Measurements from ENCODE around the gene ENTR1. TPM values are rescaled to one million over a fixed set of nuclear protein-coding genes. Genes with fewer than 3 reads are reported as not detected.

ENTR1 gene
- total and polyA plus RNA-seq, 2 of the 13 experiments (the other 11 are each of a cell fraction or from before 2014, with no cell fraction given), result 70.1 to 76.4 TPM

- TF ChIP-seq, protein P1, sequence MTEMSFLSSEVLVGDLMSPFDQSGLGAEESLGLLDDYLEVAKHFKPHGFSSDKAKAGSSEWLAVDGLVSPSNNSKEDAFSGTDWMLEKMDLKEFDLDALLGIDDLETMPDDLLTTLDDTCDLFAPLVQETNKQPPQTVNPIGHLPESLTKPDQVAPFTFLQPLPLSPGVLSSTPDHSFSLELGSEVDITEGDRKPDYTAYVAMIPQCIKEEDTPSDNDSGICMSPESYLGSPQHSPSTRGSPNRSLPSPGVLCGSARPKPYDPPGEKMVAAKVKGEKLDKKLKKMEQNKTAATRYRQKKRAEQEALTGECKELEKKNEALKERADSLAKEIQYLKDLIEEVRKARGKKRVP (CRISPR knock-in tag; IDR thresholded peaks at IDR 0.05), result peak in 1 of 2 experiments; percentile 50; a peak in 2 of 4 replicates
- TF ChIP-seq, protein P2, sequence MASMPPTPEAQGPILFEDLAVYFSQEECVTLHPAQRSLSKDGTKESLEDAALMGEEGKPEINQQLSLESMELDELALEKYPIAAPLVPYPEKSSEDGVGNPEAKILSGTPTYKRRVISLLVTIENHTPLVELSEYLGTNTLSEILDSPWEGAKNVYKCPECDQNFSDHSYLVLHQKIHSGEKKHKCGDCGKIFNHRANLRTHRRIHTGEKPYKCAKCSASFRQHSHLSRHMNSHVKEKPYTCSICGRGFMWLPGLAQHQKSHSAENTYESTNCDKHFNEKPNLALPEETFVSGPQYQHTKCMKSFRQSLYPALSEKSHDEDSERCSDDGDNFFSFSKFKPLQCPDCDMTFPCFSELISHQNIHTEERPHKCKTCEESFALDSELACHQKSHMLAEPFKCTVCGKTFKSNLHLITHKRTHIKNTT (CRISPR knock-in tag; IDR thresholded peaks at IDR 0.05), result no peak
- TF ChIP-seq ATF7-NPFF (CRISPR knock-in tag; IDR thresholded peaks at IDR 0.05; ENCODE audit: low read depth), result 0 out of 2 replicates have a peak, but pooled peaks have one; percentile 33
- no peak for TF ChIP-seq MIER2 (CRISPR knock-in tag; IDR thresholded peaks at IDR 0.05)
- peak; percentile 46; the same call in 1 of the 2 replicates for TF ChIP-seq ARNT2 (CRISPR knock-in tag; IDR thresholded peaks at IDR 0.05; ENCODE audit: low read depth)
- 0 out of 2 replicates have a peak, but pooled peaks have one; percentile 58 for TF ChIP-seq DZIP1 (CRISPR knock-in tag; IDR thresholded peaks at IDR 0.05)
- no peak for TF ChIP-seq LCORL (IDR thresholded peaks at IDR 0.05)
- TF ChIP-seq LCORL (CRISPR knock-in tag; IDR thresholded peaks at IDR 0.05), result no peak
- no peak for TF ChIP-seq SNAI1 (CRISPR knock-in tag; IDR thresholded peaks at IDR 0.05; ENCODE audit: borderline replicate concordance)
- TF ChIP-seq ZNF605 (CRISPR knock-in tag; IDR thresholded peaks at IDR 0.05), result 0 out of 2 replicates have a peak, but pooled peaks have one; percentile 53
- peak; percentile 48; the same call in 1 of the 2 replicates for TF ChIP-seq HDAC1 (CRISPR knock-in tag; IDR thresholded peaks at IDR 0.05)
- TF ChIP-seq, protein P3, sequence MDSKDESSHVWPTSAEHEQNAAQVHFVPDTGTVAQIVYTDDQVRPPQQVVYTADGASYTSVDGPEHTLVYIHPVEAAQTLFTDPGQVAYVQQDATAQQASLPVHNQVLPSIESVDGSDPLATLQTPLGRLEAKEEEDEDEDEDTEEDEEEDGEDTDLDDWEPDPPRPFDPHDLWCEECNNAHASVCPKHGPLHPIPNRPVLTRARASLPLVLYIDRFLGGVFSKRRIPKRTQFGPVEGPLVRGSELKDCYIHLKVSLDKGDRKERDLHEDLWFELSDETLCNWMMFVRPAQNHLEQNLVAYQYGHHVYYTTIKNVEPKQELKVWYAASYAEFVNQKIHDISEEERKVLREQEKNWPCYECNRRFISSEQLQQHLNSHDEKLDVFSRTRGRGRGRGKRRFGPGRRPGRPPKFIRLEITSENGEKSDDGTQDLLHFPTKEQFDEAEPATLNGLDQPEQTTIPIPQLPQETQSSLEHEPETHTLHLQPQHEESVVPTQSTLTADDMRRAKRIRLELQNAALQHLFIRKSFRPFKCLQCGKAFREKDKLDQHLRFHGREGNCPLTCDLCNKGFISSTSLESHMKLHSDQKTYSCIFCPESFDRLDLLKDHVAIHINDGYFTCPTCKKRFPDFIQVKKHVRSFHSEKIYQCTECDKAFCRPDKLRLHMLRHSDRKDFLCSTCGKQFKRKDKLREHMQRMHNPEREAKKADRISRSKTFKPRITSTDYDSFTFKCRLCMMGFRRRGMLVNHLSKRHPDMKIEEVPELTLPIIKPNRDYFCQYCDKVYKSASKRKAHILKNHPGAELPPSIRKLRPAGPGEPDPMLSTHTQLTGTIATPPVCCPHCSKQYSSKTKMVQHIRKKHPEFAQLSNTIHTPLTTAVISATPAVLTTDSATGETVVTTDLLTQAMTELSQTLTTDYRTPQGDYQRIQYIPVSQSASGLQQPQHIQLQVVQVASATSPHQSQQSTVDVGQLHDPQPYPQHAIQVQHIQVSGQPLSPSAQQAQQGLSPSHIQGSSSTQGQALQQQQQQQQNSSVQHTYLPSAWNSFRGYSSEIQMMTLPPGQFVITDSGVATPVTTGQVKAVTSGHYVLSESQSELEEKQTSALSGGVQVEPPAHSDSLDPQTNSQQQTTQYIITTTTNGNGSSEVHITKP (CRISPR knock-in tag; IDR thresholded peaks at IDR 0.05; ENCODE audit: low read depth), result no peak
- no peak for TF ChIP-seq ZNF570 (CRISPR knock-in tag; IDR thresholded peaks at IDR 0.05; ENCODE audit: borderline replicate concordance)
- TF ChIP-seq ETS1 (CRISPR knock-in tag; IDR thresholded peaks at IDR 0.05), result no peak
- no peak for TF ChIP-seq NCOR1 (IDR thresholded peaks at IDR 0.05; ENCODE audit: borderline replicate concordance, low read length)
- no peak; the same call in 1 of the 2 replicates for TF ChIP-seq GATAD2A (CRISPR knock-in tag; IDR thresholded peaks at IDR 0.05)
- peak; percentile 67; the same call in 1 of the 2 replicates for TF ChIP-seq SPEN (CRISPR knock-in tag; IDR thresholded peaks at IDR 0.05; ENCODE audit: low read depth)
- TF ChIP-seq DMAP1 (CRISPR knock-in tag; IDR thresholded peaks at IDR 0.05), result no peak
- no peak for TF ChIP-seq KLF11 (CRISPR knock-in tag; IDR thresholded peaks at IDR 0.05)
- TF ChIP-seq MED1 (CRISPR knock-in tag; IDR thresholded peaks at IDR 0.05), result 0 out of 2 replicates have a peak, but pooled peaks have one; percentile 29
- TF ChIP-seq ZNF747 (CRISPR knock-in tag; IDR thresholded peaks at IDR 0.05; ENCODE audit: borderline replicate concordance), result no peak
Measured at GRCh38 chr9:136441681-136442245, 31.3 kb upstream of the ENTR1 start (continued).

All from HepG2 (cell line).